GM23248 (cell line): ENCODE measurements around the gene ATP8B3. TPM values are rescaled to one million over a fixed set of nuclear protein-coding genes. Genes with fewer than 3 reads are reported as not detected.

Source experiments
- DNase-seq: peaks from one replicate; pipeline ENCODE4 v3.0.0-alpha.2; 2015
- H2AFZ ChIP-seq: fragments of 200-600 bp; sonication (generic); 2 replicates; pipeline ENCODE4 v1.6.1; 2016; ENCODE audit warnings: antibody characterized with exemption
- H3F3A ChIP-seq: fragments of 200-600 bp; sonication (generic); 2 replicates; pipeline ENCODE4 v1.6.1; 2016; ENCODE audit warnings: mild to moderate bottlenecking, antibody characterized with exemption, mixed run types; ENCODE audit not compliant: insufficient read depth
- H3K27ac ChIP-seq: fragments of 200-600 bp; sonication (generic); 2 replicates; pipeline ENCODE4 v1.5.1; 2016; ENCODE audit warnings: mild to moderate bottlenecking
- H3K27me3 ChIP-seq: fragments of 200-600 bp; sonication (generic); replicated peaks from 2 replicates; pipeline ENCODE4 v1.6.1; 2016; ENCODE audit warnings: mild to moderate bottlenecking; ENCODE audit not compliant: insufficient read depth
- H3K36me3 ChIP-seq: fragments of 200-600 bp; sonication (generic); 2 replicates; pipeline ENCODE4 v1.6.1; 2016; ENCODE audit warnings: low read depth, mild to moderate bottlenecking
- H3K4me1 ChIP-seq: fragments of 200-600 bp; sonication (generic); 2 replicates; pipeline ENCODE4 v1.6.1; 2016; ENCODE audit warnings: mild to moderate bottlenecking; ENCODE audit not compliant: insufficient read depth
- H3K4me2 ChIP-seq: fragments of 200-600 bp; sonication (generic); one replicate; pipeline ENCODE4 v1.6.1; 2016; ENCODE audit warnings: mild to moderate bottlenecking; ENCODE audit not compliant: unreplicated experiment
- H3K4me3 ChIP-seq: fragments of 200-600 bp; sonication (generic); 2 replicates; pipeline ENCODE4 v1.5.1; 2016; ENCODE audit warnings: mild to moderate bottlenecking
- H3K79me2 ChIP-seq: fragments of 200-600 bp; sonication (generic); 2 replicates; pipeline ENCODE4 v1.6.1; 2016; ENCODE audit warnings: mild to moderate bottlenecking; ENCODE audit not compliant: insufficient read depth
- H3K9ac ChIP-seq: fragments of 200-600 bp; sonication (generic); 2 replicates; pipeline ENCODE4 v1.6.1; 2016; ENCODE audit warnings: mild to moderate bottlenecking
- H3K9me2 ChIP-seq: fragments of 200-600 bp; sonication (generic); 2 replicates; pipeline ENCODE4 v1.6.1; 2016; ENCODE audit warnings: mixed run types, mild to moderate bottlenecking, moderate library complexity; ENCODE audit not compliant: insufficient read depth
- H3K9me3 ChIP-seq: fragments of 200-600 bp; sonication (generic); one replicate; pipeline ENCODE4 v1.6.1; 2017; ENCODE audit warnings: low read depth
- H4K20me1 ChIP-seq: fragments of 200-600 bp; sonication (generic); 2 replicates; pipeline ENCODE4 v1.6.0; 2016; ENCODE audit not compliant: insufficient read depth
- EZH2 ChIP-seq: fragments of 200-600 bp; sonication (generic); IDR thresholded peaks from 2 replicates; pipeline ENCODE4 v1.6.1; 2018; ENCODE audit warnings: antibody characterized with exemption, mild to moderate bottlenecking; ENCODE audit not compliant: insufficient read depth, poor library complexity, severe bottlenecking
- EZH2phosphoT487 ChIP-seq: fragments of 200-600 bp; sonication (generic); IDR thresholded peaks from 2 replicates; pipeline ENCODE4 v1.6.1; 2018; ENCODE audit warnings: antibody characterized with exemption, moderate library complexity, mild to moderate bottlenecking, low read depth; ENCODE audit not compliant: insufficient read depth
- WGBS, 2 experiments: methylation state at CpG; one replicate each; pipeline ENCODE4 v1.1.6; 2015 to 2017; ENCODE audit warnings: low lambda C conversion rate in 2 of 2, low coverage in 1 of 2; ENCODE audit errors: missing lambda C conversion rate in 2 of 2; 5-methylcytosine and 5-hydroxymethylcytosine counted together
- in situ Hi-C: fragments of 300-500 bp; cut with MboI; formaldehyde crosslinking; loops from 2 replicates; pipeline ENCODE4 v1.15.0; 2020
- polyA plus RNA-seq: library from polyadenylated mRNA; unstranded; fragments of >200 nt; fragmentation: Nextera tagmentation; extraction: Ambion mirVana; gene quantifications from 2 replicates; pipeline ENCODE4 v1.2.1, GENCODE V29; 2016
- total RNA-seq: library from RNA; depleted of rRNA; stranded (reverse); fragments of >200 nt; shearing (Covaris generic); gene quantifications from 2 replicates; pipeline ENCODE4 v1.2.3, GENCODE V29; 2014

The ATP8B3 gene
- total and polyA plus RNA-seq, 2 experiments from 2014 or later, result 0.32 to 1.8 TPM

DNA sequence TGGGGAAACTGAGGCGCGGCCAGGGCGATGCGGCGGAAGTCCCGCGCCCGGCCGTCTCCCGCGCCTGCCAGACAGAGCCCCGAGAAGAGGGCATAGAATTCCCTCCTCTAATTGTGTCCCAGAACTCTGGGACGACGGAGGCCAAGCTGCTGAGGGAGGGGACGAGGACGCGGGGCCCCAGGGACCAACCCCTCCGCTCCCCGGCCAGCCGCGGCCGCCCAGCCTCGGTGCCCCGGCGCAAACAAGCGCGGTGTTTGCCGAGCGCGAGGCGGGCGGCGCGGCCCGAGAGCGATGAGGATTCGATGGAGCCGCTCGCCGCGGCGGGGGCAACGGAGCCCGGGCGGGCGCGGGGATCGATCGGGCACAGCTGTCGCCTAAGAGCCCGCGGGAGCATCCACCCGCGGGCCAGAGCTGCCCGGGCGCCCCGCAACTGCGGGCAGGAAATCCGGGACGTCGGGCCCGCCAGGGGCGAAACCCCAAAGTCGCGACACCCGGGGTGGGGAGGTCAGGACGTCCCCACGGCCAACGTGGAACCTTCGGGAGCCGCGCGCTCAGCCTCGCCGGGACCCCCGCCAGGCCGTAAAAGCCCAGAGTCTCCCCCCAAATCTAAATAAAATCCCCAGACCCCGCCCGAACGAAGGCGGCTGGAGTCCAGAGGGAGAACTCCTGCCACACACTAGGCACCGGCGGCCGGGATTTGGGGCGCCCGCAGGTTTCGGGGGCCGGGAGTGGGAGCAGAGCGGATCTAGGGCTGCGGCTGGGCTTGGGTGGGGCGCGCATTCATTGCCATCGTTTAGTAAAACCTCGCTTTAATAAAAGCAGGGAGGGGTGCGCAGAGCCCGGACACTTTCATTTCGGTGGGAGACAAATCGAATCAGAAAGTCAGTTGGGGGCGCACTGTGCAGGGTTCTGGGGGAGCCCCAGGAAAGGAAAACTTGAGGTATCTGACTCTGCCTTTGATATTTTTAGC, 62.4 kb downstream of the ATP8B3 start:
- peak overlapping the region; percentile 16 for H3K4me2 ChIP-seq
- H4K20me1 ChIP-seq, result no peaks in the 10 kb centered on the region
- no peaks in the 10 kb centered on the region for H3K9me3 ChIP-seq
- DNase-seq, result no peak
- no peak overlapping the region for H2AFZ ChIP-seq
- no peaks in the 10 kb centered on the region for H3K79me2 ChIP-seq
- peak; percentile 90 for TF ChIP-seq EZH2
- TF ChIP-seq EZH2phosphoT487, result peak; percentile 78; the same call in 1 of the 2 replicates
- H3K27ac ChIP-seq, result no peak overlapping the region
- in situ Hi-C loops, result no loop called here
- H3K9me2 ChIP-seq, result no peaks in the 10 kb centered on the region
- H3K4me1 ChIP-seq, result peaks cover 2% of the 10 kb centered on the region; the same call in 1 of the 2 replicates
- no peaks in the 10 kb centered on the region for H3F3A ChIP-seq
- H3K9ac ChIP-seq, result no peak overlapping the region
- no peak overlapping the region for H3K4me3 ChIP-seq
- WGBS, 2 experiments, result 2 to 5% methylated on average over 59 to 74 of the region's 99 CpGs
- H3K36me3 ChIP-seq, result no peaks in the 10 kb centered on the region
- peaks cover 73% of the 10 kb centered on the region for H3K27me3 ChIP-seq

DNA sequence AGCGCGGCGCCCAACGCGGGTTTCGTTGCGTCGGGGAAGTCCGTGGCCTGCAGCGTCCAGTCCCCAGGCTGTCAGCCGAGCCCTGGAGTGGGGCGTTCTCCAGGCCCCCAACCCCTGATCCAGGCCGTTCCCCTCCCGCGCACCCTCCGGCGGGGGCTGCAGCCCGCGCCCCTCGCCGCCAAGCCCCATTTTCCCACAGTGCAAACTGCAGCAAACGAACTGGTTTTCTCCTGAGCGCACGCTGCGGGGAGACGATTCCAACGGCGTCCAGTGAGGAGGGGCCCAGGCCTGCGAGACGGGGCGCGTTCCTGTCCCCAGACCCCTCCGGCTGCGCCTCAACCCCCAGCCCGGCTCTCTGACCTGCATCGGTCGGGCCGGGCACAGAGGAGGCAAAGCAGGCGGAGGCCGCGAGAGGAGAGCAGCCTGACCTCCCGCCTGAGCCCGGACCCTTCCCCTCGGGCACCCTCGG, 63.2 kb downstream of the ATP8B3 start:
- Histone ChIP-seq H3K36me3 (no peaks in the 10 kb centered on the region), H3K9ac (no peak overlapping the region), H3K4me2 (no peak overlapping the region), H3K27me3 (peaks cover 72% of the 10 kb centered on the region), H3F3A (no peaks in the 10 kb centered on the region), H3K4me1 (peaks cover 2% of the 10 kb centered on the region; the same call in 1 of the 2 replicates), H3K79me2 (no peaks in the 10 kb centered on the region), H4K20me1 (no peaks in the 10 kb centered on the region), H3K27ac (no peak overlapping the region), H3K9me3 (no peaks in the 10 kb centered on the region), H3K9me2 (no peaks in the 10 kb centered on the region), H3K4me3 (no peak overlapping the region), H2AFZ (no peak overlapping the region)
- no peak for DNase-seq
- in situ Hi-C loops, result no loop called here
- WGBS, 2 experiments, result 4 to 8% methylated on average over 29 to 45 of the region's 45 CpGs
- TF ChIP-seq EZH2, result no peak
- TF ChIP-seq EZH2phosphoT487, result no peak

DNA sequence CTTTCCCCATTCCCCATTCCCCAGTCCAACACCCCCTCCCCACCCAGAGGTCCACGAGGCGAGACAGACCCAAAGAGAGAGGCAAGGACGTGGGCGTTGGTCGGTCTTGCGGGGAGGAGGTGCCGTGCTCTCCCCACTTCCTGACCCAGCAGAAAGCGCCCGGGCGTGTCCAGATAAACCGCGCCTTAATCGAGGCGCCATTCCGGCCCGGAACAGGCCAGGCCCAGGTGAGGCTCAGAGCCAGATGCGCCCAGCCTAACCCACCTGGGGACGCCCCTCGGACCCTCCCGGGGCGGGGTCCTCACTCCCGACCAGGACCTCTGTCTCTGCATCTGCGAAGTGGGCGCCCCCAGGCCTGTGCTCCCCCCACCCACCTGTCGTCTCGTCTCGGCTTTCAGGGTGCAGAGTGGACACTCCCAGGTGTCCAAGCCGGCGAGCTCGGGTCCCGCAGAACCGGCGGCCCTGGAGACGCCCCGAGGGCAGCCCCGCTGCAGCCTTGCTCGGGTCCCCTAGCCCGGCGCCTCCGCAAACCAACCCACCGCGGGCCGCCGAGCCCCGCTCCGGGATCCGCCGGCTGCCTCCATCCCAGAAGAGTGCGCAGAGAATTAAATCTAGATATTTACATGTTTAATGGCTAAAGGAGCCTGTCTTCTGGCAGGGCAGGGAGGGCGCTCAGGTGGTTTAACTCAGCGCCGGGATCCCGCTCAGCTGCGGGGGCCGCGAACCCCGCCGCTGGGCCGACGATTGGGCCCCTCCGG, 63.8 kb downstream of the ATP8B3 start:
- TF ChIP-seq EZH2 (no peak), EZH2phosphoT487 (no peak)
- in situ Hi-C loops, result no loop called here
- WGBS, 2 experiments, result 3 to 4% methylated on average over 49 to 57 of the region's 61 CpGs
- no peaks in the 10 kb centered on the region for H3K79me2 ChIP-seq
- H2AFZ ChIP-seq, result no peak overlapping the region
- no peaks in the 10 kb centered on the region for H4K20me1 ChIP-seq
- peaks cover 72% of the 10 kb centered on the region for H3K27me3 ChIP-seq
- H3F3A ChIP-seq, result no peaks in the 10 kb centered on the region
- H3K9ac ChIP-seq, result no peak overlapping the region
- DNase-seq, result no peak
- H3K4me1 ChIP-seq, result peaks cover 2% of the 10 kb centered on the region; the same call in 1 of the 2 replicates
- H3K27ac ChIP-seq, result no peak overlapping the region
- no peaks in the 10 kb centered on the region for H3K36me3 ChIP-seq
- no peaks in the 10 kb centered on the region for H3K9me2 ChIP-seq
- no peaks in the 10 kb centered on the region for H3K9me3 ChIP-seq
- no peak overlapping the region for H3K4me3 ChIP-seq
- no peak overlapping the region for H3K4me2 ChIP-seq
